SH-SY5Y (cell line): Measurements from ENCODE around the gene RBMS1.

Source experiments
- GATA2 ChIP-seq: IDR thresholded peaks from 2 replicates; pipeline ENCODE4 v1.6.1; 2011; ENCODE audit warnings: mild to moderate bottlenecking, low read depth, low read length
- GATA3 ChIP-seq: IDR thresholded peaks from 2 replicates; pipeline ENCODE4 v1.6.1; 2011; ENCODE audit warnings: low read depth, mild to moderate bottlenecking, low read length, moderate library complexity

- TF ChIP-seq GATA3, result no peak
- no peak for TF ChIP-seq GATA2
Observed at GRCh38 chr2:160249876-160250275, 243.7 kb downstream of the RBMS1 start.
